ENCODE results near the gene FLVCR2.

Gene FLVCR2

GRCh38 chr14:75558440-75558839 is 20.0 kb upstream of the FLVCR2 start:
- DNase-seq: no peak

GRCh38 chr14:75559045-75559444 is 19.4 kb upstream of the FLVCR2 start:
- no peak for DNase-seq

GRCh38 chr14:75559451-75560222 is 18.8 kb upstream of the FLVCR2 start:
- DNase-seq: peak; percentile 38

- DNase-seq: peak; percentile 39
These were observed 17.4 kb upstream of the FLVCR2 start for GRCh38 chr14:75561013-75561432.

GRCh38 chr14:75562089-75562488 is 16.3 kb upstream of the FLVCR2 start:
- peak; percentile 56 for DNase-seq

GRCh38 chr14:75562489-75562888 is 15.9 kb upstream of the FLVCR2 start:
- no peak for DNase-seq

- DNase-seq: no peak
These were observed 14.5 kb upstream of the FLVCR2 start for GRCh38 chr14:75563931-75564330.

- DNase-seq: no peak
These were observed 13.4 kb upstream of the FLVCR2 start for GRCh38 chr14:75565056-75565455.

GRCh38 chr14:75566321-75566720 is 12.1 kb upstream of the FLVCR2 start:
- peak; percentile 66 for DNase-seq

GRCh38 chr14:75566752-75567151 is 11.7 kb upstream of the FLVCR2 start:
- DNase-seq: no peak

- DNase-seq: no peak
These were observed 10.3 kb upstream of the FLVCR2 start for GRCh38 chr14:75568140-75568539.

- DNase-seq: no peak
These were observed 9.6 kb upstream of the FLVCR2 start for GRCh38 chr14:75568791-75569190.

GRCh38 chr14:75570797-75571196 is 7.6 kb upstream of the FLVCR2 start:
- DNase-seq: no peak

GRCh38 chr14:75572104-75572503 is 6.3 kb upstream of the FLVCR2 start:
- no peak for DNase-seq

GRCh38 chr14:75577090-75577489 is 1.3 kb upstream of the FLVCR2 start:
- DNase-seq: no peak

- no peak for DNase-seq
These were observed 705 bp upstream of the FLVCR2 start for GRCh38 chr14:75577729-75578101.

GRCh38 chr14:75578786-75579337 is 442 bp downstream of the FLVCR2 start:
- DNase-seq: no peak

GRCh38 chr14:75579338-75579864 is 981 bp downstream of the FLVCR2 start:
- no peak for DNase-seq

- no peak for DNase-seq
These were observed 1.5 kb downstream of the FLVCR2 start for GRCh38 chr14:75579882-75580281.

GRCh38 chr14:75587388-75587787 is 9.0 kb downstream of the FLVCR2 start:
- DNase-seq: no peak

GRCh38 chr14:75589931-75590330 is 11.5 kb downstream of the FLVCR2 start:
- no peak for DNase-seq

- DNase-seq: no peak
These were observed 13.0 kb downstream of the FLVCR2 start for GRCh38 chr14:75591331-75591946.

GRCh38 chr14:75591987-75592575 is 13.7 kb downstream of the FLVCR2 start:
- DNase-seq: no peak

- no peak for DNase-seq
These were observed 16.8 kb downstream of the FLVCR2 start for GRCh38 chr14:75595226-75595625.
